KBM-7 (cell line): Measurements from ENCODE around the gene NPR2.

Experiments used
- DNase-seq: peaks from one replicate; pipeline ENCODE4 v3.0.0-alpha.2; 2015
- in situ Hi-C: fragments of 300-500 bp; cut with MboI; formaldehyde crosslinking; loops from 2 replicates; pipeline ENCODE4 v1.14.3; 2020; ENCODE audit warnings: low sequenced_read_pairs, low pct_unique_long_range_greater_than_20kb, mixed read lengths

NPR2 gene

GRCh38 chr9:35795695-35796094, 4.3 kb downstream of the NPR2 start:
- in situ Hi-C loops = no loop called here

DNA sequence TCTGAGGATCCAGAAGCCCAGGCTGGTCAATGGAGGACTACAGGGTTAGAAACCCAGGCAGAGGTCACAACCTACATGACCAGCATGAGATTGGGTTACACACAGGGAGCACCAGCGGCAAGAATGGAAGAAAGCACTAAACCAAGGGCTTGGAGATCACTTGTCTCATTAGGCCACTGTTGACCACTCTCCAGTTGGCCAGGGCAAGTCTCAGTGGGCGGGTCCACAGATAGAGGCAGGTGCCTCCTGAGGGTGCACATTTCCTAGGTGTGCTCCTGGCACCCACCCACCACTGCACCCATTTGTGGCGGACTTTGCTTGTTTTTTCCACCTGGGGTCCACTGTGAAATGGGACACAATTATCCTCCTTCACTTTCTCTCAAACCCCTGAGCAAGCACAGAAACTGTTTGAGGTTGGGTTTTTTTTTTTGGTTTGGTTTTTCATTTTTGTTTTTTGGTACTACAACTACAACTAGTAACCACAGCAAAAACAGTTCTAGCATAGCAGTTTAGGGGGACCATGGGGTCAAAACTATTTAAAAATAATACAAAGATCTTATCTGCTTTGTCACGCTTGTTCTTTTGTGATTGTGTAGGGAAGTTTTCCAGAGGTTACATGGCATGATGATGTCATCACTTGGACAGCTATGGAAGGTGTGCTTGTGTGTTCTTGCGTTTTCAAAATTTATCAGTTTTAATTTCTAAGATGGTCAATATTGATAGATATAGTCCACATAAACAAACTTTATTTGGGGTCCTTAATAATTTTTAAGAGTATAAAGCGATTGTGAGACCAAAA, 6.1 kb downstream of the NPR2 start:
- in situ Hi-C loops = no loop called here
- no peak for DNase-seq

More at GRCh38 chr9:35795695-35796094, 4.3 kb downstream of the NPR2 start:
- DNase-seq = no peak

DNA sequence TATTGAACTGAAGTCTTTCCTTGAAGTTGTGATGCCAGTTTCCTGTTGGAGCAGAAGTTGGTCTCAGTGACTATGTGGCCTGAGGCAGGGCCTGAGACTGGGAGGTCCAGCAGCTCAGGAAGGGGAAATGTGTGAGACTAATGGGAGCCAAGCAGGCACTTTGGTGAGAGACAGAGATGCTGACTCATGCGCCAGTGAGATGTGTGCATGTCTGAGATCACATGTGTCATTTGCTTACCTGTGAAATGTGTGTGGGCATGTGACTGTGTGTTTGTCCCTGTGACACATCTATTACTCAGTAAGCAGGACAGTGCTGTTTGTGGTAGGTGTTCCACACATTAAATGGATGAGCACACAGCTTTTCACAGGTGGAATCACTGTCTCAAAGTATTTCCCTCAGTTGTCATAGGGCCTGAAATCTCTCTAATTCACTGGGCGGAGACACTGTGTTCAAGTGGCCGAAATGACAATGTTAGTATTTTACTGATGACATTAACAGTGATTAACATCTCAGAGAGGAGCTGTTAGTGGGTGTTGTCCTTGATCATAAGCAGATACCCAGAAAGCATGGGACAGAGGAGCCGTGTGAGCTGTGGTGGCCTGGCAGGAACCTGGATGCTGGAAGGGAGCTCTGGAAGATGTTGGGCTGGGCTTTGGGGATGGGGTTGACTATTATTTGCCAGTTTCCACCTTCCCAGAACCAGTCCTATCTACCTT, 7.4 kb downstream of the NPR2 start:
- no peak for DNase-seq
- in situ Hi-C loops = no loop called here

- DNase-seq = no peak
- in situ Hi-C loops = no loop called here
These were observed 9.1 kb downstream of the NPR2 start for GRCh38 chr9:35800530-35800929.

DNA sequence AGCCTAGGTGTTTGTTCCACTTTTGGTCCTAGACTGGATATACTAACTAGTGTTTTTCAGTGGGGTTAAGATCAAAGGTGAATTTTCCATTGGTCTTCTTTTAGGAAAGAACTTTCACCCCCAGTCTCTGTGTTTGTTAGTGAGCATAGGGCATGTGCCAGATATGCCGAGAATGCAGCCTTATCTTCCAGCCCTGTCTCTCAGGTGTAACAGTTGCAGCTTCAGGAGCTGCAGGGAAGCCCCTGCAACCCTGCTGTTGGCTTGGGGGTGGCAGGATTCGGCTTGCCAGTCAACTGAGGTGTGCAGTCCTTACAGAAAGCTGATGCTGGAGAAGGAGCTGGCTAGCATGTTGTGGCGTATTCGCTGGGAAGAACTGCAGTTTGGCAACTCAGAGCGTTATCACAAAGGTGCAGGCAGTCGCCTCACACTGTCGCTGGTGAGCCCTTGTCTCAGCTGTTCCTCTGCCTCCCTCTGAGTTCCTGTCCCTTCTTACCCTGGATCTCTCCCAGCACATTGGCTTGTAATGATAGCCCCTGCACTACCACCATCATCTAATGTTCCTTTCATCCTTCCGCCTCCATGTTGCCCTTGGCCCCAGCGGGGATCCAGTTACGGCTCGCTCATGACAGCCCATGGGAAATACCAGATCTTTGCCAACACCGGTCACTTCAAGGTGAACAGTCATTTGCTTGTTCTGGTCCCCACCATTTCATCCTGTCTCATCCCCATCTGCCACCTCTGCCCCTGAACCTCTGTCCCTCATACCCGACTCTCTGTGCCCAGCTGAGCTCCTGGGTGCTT, 10.1 kb downstream of the NPR2 start:
- no peak for DNase-seq
- in situ Hi-C loops = no loop called here

DNA sequence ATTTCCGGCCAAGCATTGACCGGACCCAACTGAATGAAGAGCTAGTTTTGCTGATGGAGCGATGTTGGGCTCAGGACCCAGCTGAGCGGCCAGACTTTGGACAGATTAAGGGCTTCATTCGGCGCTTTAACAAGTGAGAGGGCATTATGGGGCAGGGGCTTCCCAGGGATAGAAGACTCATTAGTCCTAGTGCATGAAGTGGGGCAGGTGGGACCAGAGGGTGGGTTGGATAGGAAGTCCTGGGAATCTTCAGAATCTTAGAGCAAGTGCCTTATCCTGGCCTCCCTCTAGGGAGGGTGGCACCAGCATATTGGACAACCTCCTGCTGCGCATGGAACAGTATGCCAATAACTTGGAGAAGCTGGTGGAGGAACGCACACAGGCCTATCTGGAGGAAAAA, 14.7 kb downstream of the NPR2 start:
- in situ Hi-C loops = no loop called here

DNA sequence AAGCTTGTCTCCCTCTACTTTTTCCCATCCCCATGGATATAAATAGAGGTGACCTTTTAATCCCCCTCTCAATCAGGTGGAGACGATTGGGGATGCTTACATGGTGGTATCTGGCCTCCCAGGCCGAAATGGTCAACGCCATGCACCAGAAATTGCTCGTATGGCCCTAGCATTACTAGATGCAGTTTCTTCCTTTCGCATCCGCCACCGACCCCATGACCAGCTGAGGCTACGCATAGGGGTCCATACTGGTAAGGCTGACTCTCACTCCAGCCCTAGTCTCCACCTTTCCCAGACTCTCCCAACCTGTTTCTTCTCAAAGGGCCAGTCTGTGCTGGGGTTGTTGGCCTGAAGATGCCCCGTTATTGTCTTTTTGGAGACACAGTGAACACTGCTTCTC, 17.0 kb downstream of the NPR2 start:
- DNase-seq = no peak
- in situ Hi-C loops = no loop called here

More for the DNA sequence above, 14.7 kb downstream of the NPR2 start:
- no peak for DNase-seq

DNA sequence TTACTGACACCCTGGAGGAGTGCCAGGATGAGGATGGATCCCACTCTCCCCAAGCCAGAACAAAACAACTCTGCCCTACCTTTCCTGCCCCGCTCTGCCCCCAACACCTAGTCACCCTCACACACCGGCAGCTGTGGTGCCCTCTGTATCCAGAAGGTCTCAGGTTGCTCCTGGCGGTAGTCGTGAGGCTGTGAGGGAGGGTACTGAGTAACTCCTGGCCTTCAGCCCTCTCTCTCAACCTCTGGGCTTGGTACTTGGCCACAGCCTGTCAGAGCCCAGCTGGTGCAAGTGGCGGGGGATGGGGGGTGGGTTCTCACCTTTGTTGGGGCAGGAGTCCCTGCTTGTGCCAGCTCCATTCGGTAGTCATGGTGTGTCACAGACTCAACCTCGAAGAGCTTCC, 18.7 kb downstream of the NPR2 start:
- in situ Hi-C loops = no loop called here
- no peak for DNase-seq

- in situ Hi-C loops = no loop called here
These were observed 20.1 kb downstream of the NPR2 start for GRCh38 chr9:35811381-35812024.

GRCh38 chr9:35812025-35812602, 20.7 kb downstream of the NPR2 start, which contains the start of gene SPAG8:
TSS of gene SPAG8 (minus strand) at chr9:35812262. CDS start at chr9:35812147, 115 bp downstream.
- in situ Hi-C loops = no loop called here
- DNase-seq = peak; percentile 98

More at GRCh38 chr9:35811381-35812024, 20.1 kb downstream of the NPR2 start:
- DNase-seq = no peak

DNA sequence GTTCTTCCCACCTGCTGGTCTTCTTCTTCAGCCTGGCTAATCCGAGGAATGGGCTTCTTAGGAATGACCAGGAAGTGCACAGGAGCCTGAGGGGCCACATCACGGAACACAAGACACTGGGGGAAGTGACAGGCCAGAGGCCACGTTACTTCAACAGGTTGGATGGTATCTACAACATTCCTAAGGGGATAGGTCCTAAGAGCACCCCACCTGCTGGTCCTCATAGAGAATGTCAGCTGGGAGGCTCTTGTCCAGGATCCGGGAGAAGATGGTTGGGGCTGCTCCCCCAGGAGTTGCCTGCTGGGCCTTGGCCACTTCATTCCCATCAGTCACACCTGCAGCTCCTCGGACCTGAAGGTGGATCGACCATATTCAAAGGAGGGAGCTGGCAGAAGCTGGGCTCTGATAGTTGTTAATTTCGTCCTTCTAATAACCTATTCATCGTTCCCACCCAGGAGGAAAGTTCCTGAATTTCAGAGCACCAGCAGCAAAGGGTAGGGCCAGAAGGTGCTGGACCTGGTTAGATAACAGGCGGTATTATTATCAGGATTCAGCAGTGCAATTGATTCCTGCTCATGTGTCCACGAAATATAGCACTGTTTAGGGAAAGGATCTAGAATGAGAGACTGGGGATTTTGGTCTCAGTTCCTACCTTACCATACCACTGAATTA, 22.2 kb downstream of the NPR2 start:
- in situ Hi-C loops = no loop called here
- DNase-seq = no peak

- in situ Hi-C loops = no loop called here
These were observed 22.9 kb downstream of the NPR2 start for GRCh38 chr9:35814106-35814840.

GRCh38 chr9:35814841-35815543, 23.6 kb downstream of the NPR2 start, which contains the start of gene HINT2:
TSS of gene HINT2 (minus strand) at chr9:35815042. CDS start at chr9:35814979, 63 bp downstream.
- peak; percentile 98 for DNase-seq
- in situ Hi-C loops = no loop called here

More at GRCh38 chr9:35814106-35814840, 22.9 kb downstream of the NPR2 start:
- peak; percentile 68 for DNase-seq

- peak; percentile 21 for DNase-seq
- in situ Hi-C loops = no loop called here
These were observed 25.3 kb downstream of the NPR2 start for GRCh38 chr9:35816708-35817107.

GRCh38 chr9:35818341-35818740, 26.9 kb downstream of the NPR2 start:
- in situ Hi-C loops = no loop called here
- DNase-seq = no peak

- in situ Hi-C loops = no loop called here
- DNase-seq = no peak
These were observed 28.7 kb downstream of the NPR2 start for GRCh38 chr9:35820076-35820475.

DNA sequence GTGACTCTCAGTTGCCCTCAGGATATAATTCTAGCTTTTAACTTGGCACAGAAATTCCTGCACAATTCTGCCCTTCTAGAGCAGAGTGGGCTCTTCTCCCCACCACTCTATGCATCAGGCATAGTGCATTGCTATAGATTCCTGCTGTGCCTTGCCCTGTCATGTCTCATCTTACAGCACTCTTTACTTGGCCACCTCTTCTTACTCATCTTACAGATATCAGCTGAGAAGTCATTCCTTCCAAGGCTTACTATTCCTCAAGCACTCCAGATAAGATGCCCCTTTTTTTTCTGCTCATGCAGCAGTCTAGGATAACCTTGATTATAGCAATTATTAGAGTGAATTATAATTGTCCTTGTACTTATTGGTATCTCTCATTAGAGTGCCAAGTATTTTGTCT, 31.5 kb downstream of the NPR2 start:
- DNase-seq = no peak
- in situ Hi-C loops = no loop called here
